A673 (cell line): ENCODE results near the gene FIGNL1.

Experiments
- CTCF ChIP-seq: fragments of 300-800, 200-600 bp; sonication (generic); conservative IDR thresholded peaks from 2 replicates; pipeline ENCODE4 v1.5.1; 2017; ENCODE audit warnings: low read depth, mild to moderate bottlenecking, antibody characterized with exemption, low read length, moderate library complexity, mixed read lengths
- EZH2 ChIP-seq: fragments of 200-600 bp; sonication (generic); IDR thresholded peaks from 2 replicates; pipeline ENCODE4 v1.6.1; 2017; ENCODE audit warnings: borderline replicate concordance, low read depth, mild to moderate bottlenecking, mixed read lengths, antibody characterized with exemption, low read length; ENCODE audit not compliant: poor library complexity, severe bottlenecking

- TF ChIP-seq CTCF: no peak
- TF ChIP-seq EZH2: no peak
Observed at GRCh38 chr7:50428911-50429310, 21.2 kb downstream of the FIGNL1 start.
